ENCODE measurements around the gene TMEM97. TPM values are rescaled to one million over a fixed set of nuclear protein-coding genes. Genes with fewer than 3 reads are reported as not detected.

TMEM97 gene
- total and polyA plus RNA-seq, 9 of the 15 experiments (the other 6 are each of a cell fraction or from before 2014, with no cell fraction given): 34.6 to 121 (median 76.0) TPM

- ChIA-PET CTCF (ENCODE audit: low intra/inter-chr PET ratio) (no interaction called here), POLR2A (interaction anchor here (1.9 kb wide), 1 partner anchor 9 kb away, joined by 7 read pairs; no protein-coding TSS in a partner anchor)
- Histone ChIP-seq H3K36me3 (ENCODE audit: control insufficient read depth, insufficient read depth, low read length) (no peaks in the 10 kb centered on the region), H3K27ac (ENCODE audit: extremely low read depth, low read depth, low read length) (no peak overlapping the region), H3K4me1 (replicated peaks in 1 of 2; ENCODE audit: control insufficient read depth in 2 of 2, insufficient read depth in 2 of 2, low read length in 2 of 2) (peaks cover 0 to 2% of the 10 kb centered on the region in 2 experiments; a peak in 1 of 5 replicates), H3K27me3 (ENCODE audit: control insufficient read depth in 2 of 2, insufficient read depth in 2 of 2, low read length in 2 of 2) (peaks cover 0 to 8% of the 10 kb centered on the region in 2 experiments; a peak in 2 of 5 replicates), H3K4me2 (ENCODE audit: insufficient read depth, low read length) (no peak overlapping the region), H3K79me2 (ENCODE audit: control insufficient read depth, insufficient read depth, low read length) (no peaks in the 10 kb centered on the region), H3K4me3 (no peak overlapping the region), H3K9ac (ENCODE audit: insufficient read depth in 1 of 2, low read depth in 2 of 2, low read length in 2 of 2) (no peak overlapping the region), H3K9me3 (replicated peaks; ENCODE audit: control insufficient read depth, insufficient read depth, low read depth, low read length) (no peaks in the 10 kb centered on the region), H3K9me1 (ENCODE audit: control insufficient read depth, insufficient read depth, low read length) (no peaks in the 10 kb centered on the region), H4K20me1 (replicated peaks; ENCODE audit: control insufficient read depth, insufficient read depth, low read length) (no peaks in the 10 kb centered on the region), H2AFZ (ENCODE audit: low read depth, low read length) (no peak overlapping the region)
- no peak for DNase-seq (ENCODE audit: extremely low read depth in 1 of 4, low spot score in 3 of 4)
- FAIRE-seq: no peak
- WGBS (ENCODE audit: insufficient coverage, low coverage, missing lambda C conversion rate): 31% methylated on average over 6 of the region's 6 CpGs
- intact Hi-C loops (cut with micrococcal nuclease): no loop called here
- no TSS peak for BruUV-seq (replicated peaks)
- in situ Hi-C loops (cut with MboI): no loop called here
- no peak for ATAC-seq
- TF ChIP-seq SP1 (CRISPR knock-in tag; IDR thresholded peaks at IDR 0.05) (no peak), RAD21 (CRISPR knock-in tag; conservative IDR thresholded peaks at IDR 0.05 in 1 of 2, IDR thresholded peaks at IDR 0.05 in 1 of 2) (no peak), SMARCB1 (IDR thresholded peaks at IDR 0.05; ENCODE audit: insufficient read length, low read depth) (no peak), RBM34 (IDR thresholded peaks at IDR 0.05; ENCODE audit: borderline replicate concordance, insufficient read depth, low read length) (no peak), MTA2 (IDR thresholded peaks at IDR 0.05; ENCODE audit: low read depth) (no peak), PTRF (tag; IDR thresholded peaks at IDR 0.05) (no peak), RFX1 (IDR thresholded peaks at IDR 0.05) (no peak), CREM (IDR thresholded peaks at IDR 0.05; ENCODE audit: low read depth) (no peak), KLF1 (tag; IDR thresholded peaks at IDR 0.05) (no peak), PBX2 (CRISPR knock-in tag; IDR thresholded peaks at IDR 0.05; ENCODE audit: low read depth) (no peak), PBX2 (tag; conservative IDR thresholded peaks at IDR 0.05; ENCODE audit: low read depth) (no peak), POLR2A (conservative IDR thresholded peaks at IDR 0.05) (no peak), ID3 (CRISPR knock-in tag; IDR thresholded peaks at IDR 0.05) (no peak), ID3 (tag; IDR thresholded peaks at IDR 0.05) (no peak), ZBTB2 (IDR thresholded peaks at IDR 0.05) (no peak), ZNF12 (CRISPR knock-in tag; IDR thresholded peaks at IDR 0.05) (no peak), MITF (IDR thresholded peaks at IDR 0.05) (no peak), KHSRP (IDR thresholded peaks at IDR 0.05) (no peak), SMC3 (conservative IDR thresholded peaks at IDR 0.05; ENCODE audit: insufficient read depth, low read depth, low read length) (no peak), ILK (tag; IDR thresholded peaks at IDR 0.05; ENCODE audit: borderline replicate concordance, low read depth) (no peak)
Measured at GRCh38 chr17:28279411-28279810, 39.6 kb upstream of the TMEM97 start.

All from K562 (cell line).